NCI-H1105 (cell line): ENCODE results near the gene CEBPZ.
"Not testable (repeated sequence)": the region's sequence is repeated elsewhere in the genome, so short reads cannot be mapped to it uniquely, and the experiment has no call there.

Experiments used
- DNase-seq: peaks from one replicate; lab custom pipeline; 2025; lab: John Stamatoyannopoulos, UW

Gene CEBPZ

DNA sequence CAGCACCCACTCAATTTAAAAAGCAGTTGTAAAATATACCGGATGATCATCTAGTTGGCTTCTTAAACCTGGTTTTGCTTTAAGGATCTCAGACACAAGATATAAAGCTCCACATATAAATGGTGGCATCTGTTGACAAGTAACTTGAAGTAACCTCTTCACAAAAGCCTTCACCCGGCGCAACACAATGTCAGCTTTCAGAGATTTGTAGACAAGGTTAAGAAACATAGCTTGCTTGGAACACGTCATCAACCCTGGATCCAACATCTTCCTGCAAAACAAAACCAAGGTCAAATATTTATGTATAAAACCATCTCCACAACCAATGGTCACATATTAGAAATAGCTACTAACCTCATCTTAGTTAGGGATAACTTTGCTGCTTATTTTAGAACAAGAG, 8.3 kb downstream of the CEBPZ start:
- no peak for DNase-seq

- no peak for DNase-seq
Observed at GRCh38 chr2:37219046-37219445, 12.3 kb downstream of the CEBPZ start.

DNA sequence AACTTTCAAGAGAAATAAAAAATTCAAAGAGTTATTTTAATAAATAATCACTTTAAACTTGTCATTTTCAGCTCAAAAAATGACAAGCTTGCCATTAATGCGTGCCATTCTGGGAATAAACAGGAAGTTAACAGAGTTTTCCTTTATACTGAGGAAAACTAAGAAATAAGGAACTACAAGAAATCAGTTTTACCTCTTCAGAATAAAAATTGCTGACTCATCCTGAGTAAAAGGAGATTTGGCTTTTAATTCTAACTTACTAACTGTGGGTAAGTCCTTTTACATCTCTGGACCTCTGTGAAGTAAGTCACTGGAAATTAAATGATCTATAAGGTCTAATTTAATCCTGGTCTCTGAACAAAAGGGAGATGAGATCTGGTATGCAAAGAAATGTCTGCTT, 16.1 kb downstream of the CEBPZ start:
- DNase-seq: no peak

DNA sequence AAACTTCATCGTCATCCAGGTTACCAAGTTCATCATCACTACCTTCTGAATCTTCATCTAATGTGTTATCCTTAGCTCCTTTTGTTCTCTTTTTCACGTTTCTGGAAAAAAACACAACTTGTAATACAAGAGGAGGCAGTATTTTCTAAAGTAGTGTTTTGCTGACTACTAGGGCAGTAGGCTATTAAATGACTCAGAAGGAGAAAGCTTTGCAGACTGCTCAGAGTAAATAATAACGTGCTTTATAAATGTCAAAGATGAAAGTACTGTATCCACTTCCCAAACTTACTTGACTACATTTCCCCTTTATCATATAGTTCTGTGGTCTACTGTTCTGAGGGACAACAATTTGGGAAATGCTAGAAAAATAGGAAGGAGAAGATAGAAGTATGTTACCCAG, 19.5 kb downstream of the CEBPZ start:
- DNase-seq: no peak

DNA sequence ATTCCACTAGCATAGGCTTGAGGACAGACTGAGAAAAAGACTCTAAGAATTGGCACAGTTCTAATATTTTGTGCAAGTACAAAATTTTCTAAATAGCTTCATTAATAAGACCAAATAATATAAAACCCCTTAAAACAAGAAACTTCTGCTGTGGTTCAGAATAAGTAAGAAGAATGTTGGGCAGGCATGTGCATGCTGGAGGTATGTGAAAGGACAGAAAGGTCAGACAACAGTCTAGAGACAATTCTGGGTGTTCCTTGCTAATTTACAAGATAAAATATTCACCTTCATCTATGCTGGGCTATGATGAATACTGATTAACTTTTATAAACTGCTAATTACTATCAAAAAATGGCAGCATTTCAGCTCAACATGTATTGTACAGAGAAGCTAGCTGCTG, 20.2 kb downstream of the CEBPZ start:
- no peak for DNase-seq

- not testable (repeated sequence) for DNase-seq
Observed at GRCh38 chr2:37206760-37207159, 24.6 kb downstream of the CEBPZ start.

DNA sequence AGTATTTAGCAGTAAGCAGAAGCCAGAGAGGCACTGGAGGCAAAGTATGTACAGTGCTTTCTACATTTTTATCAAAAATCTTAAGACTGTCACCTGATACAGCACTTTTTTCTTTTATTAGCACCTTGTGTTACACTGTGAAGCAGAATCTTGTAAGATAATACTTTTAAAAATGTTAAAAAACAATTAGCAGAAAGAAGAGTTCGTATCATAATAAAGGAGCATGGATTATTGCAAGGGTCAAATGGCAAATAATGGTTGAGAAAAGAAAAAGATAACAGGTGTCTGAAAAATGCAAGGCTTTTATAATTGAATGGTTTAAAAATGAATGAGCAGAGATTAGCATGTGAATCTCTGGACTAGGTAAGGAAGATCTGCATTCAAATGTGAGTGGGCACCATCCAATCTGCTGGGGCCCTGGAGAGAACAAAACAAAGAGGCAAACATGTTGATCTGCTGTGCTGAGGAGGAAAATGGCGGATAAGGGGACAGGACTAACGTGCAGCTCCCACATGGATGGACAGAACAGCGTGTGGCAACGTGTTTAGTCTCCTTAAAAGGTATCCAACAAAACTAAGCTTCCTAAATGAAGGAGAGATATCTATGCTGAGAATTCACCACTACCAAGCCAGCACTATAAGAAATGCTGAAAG, 25.6 kb downstream of the CEBPZ start:
- no peak for DNase-seq

- not testable (repeated sequence) for DNase-seq
Observed at GRCh38 chr2:37205071-37205661, 26.2 kb downstream of the CEBPZ start.

- DNase-seq: no peak
Observed at GRCh38 chr2:37203708-37204107, 27.7 kb downstream of the CEBPZ start.

- no peak for DNase-seq
Observed at GRCh38 chr2:37201766-37202165, 29.6 kb downstream of the CEBPZ start.

DNA sequence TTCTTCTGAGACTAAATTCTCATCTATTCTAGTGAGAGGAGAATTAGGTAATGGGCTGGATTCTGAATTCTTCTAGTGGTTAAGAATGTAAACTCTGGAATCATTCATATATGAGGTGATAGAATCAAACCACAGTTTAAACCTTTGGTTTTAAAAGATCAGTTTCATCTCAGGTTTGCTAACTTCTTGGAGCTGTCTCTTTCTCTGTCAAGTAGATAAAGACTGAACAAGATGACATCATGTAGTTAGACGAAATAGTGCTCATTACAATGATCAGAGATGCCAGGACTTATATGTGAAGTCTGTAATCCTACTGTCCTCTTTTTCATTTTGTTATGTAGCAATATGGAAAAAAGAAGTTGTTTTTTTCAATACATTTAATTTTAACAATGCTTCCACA, 30.2 kb downstream of the CEBPZ start:
- no peak for DNase-seq

DNA sequence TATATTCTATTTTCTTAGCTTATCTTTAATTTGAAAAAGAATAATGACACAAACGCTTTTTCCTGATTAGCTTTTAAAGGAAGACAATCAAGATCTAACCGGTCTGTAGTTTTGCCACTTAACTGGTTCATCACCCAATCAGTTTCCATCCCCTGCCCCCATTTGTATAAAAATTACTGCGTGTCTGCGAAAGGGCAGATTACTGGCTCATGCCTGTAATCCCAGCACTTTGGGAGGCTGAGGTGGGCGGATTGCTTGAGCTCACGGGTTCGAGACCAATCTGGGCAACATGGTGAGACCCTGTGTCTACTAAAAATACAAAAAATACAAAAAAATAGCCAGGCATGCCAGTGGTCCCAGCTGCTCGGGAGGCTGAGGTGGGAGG, 32.7 kb downstream of the CEBPZ start:
- DNase-seq: no peak

GRCh38 chr2:37196320-37197195, 34.8 kb downstream of the CEBPZ start, which contains the start of gene CEBPZOS:
TSS of gene CEBPZOS (plus strand) at chr2:37196496. CDS start at chr2:37199705, 3,209 bp downstream.
- peak; percentile 33 for DNase-seq

GRCh38 chr2:37195862-37196319, 35.5 kb downstream of the CEBPZ start:
- DNase-seq: not testable (repeated sequence)

GRCh38 chr2:37192551-37192950, 38.8 kb downstream of the CEBPZ start:
- no peak for DNase-seq

GRCh38 chr2:37191747-37192146, 39.6 kb downstream of the CEBPZ start:
- DNase-seq: no peak

DNA sequence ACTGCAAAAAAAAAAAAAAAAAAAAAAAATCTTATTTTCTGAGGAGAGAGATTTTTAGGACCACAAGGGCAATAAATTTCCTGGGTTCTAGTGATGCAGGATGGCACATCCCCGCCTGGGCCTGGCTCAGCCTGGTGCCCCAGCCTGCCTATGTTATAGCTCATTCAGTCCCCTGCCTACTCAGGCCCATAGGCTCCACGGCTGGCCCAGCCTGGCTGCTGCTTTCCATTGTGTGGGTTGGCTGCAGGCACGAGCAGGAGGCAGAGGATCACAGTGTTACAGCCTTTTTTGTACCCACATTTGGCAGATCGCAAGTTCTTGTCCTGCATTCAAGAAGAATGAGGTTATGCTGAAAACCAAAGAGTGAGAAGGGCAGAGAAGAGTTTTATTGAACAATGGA, 40.1 kb downstream of the CEBPZ start:
- no peak for DNase-seq

- DNase-seq: no peak
Observed at GRCh38 chr2:37190290-37190689, 41.1 kb downstream of the CEBPZ start.

DNA sequence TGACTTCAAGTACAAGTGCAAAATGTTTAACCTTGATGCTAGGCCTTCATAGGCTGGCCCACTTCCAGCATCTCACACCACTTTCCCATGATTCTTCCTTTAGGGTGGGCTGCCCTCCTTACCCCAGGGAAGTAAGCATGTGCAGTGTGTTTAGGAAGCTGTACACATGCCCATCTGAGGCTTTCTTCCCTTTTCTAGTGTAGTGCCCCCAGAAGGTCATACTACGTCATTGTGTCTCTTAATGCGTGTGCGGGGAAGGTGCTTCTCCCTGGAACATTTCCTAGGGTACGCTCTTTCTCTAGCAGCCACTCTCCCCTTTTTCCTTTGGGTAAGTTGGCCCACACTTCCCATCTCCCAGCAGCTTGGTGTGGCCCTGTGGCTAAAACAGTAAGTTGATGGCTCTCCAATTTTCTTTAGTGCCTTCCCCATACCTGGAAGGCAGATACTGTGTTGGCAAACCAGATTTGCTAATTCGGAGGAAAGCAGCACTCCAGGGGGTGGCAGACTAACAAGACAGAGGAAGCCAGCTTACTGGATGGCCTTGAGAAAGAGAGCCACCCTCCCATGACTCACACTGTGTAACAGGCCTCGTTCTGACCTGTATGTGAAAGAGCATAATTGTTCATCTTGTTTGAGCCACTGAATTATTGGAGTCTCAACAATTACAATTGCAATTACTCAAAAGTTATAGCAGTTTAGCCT, 41.8 kb downstream of the CEBPZ start:
- no peak for DNase-seq

DNA sequence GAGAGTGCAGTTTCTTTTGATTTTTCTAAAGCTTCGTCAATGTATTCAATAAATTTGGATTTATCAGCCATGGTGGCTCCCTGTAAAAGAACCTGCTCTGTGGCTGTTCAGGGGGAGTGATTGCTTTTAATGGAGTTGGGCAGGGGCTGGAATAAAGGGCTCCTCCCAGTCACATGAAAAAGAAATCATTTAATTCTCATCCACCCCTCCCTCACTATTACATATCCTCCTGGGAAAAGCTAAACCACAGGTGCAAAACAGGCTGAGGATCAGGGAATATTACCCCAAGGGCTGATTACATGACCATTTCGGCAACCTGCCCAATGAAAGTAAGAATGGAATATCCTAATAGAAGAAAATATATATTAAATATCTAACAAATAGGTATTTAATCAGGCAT, 42.8 kb downstream of the CEBPZ start, which contains the start of gene SULT6B1:
Gene SULT6B1, minus strand, starts transcription at position 101 of the 400 bp plus-strand sequence. Its CDS starts 30 bp downstream, at position 71.
- DNase-seq: no peak

- no peak for DNase-seq
Observed at GRCh38 chr2:37181726-37182684, 49.4 kb downstream of the CEBPZ start.
